Testis (tissue), 3 donors: ENCODE measurements around the gene HSPH1. TPM values are rescaled to one million over a fixed set of nuclear protein-coding genes. Genes with fewer than 3 reads are reported as not detected.

Experiments used
- DNase-seq: peaks from one replicate; pipeline ENCODE4 v3.0.0-alpha.2; 2019
- H3K27ac ChIP-seq, 2 donors: fragments of 200-600 bp; sonication (generic); one replicate each; pipeline ENCODE4 v1.5.1; 2019
- H3K27me3 ChIP-seq: fragments of 200-600 bp; sonication (generic); one replicate; pipeline ENCODE4 v1.5.1; 2019
- H3K36me3 ChIP-seq: fragments of 200-600 bp; sonication (generic); one replicate; pipeline ENCODE4 v1.5.1; 2017; ENCODE audit warnings: low read depth; ENCODE audit errors: missing control alignments
- H3K4me1 ChIP-seq: fragments of 200-600 bp; sonication (generic); one replicate; pipeline ENCODE4 v1.5.1; 2019
- H3K4me3 ChIP-seq, 2 donors: fragments of 200-600 bp; sonication (generic); one replicate each; pipeline ENCODE4 v1.5.1; 2017 to 2019
- H3K9me3 ChIP-seq: fragments of 200-600 bp; sonication (generic); one replicate; pipeline ENCODE4 v1.5.1; 2017
- CTCF ChIP-seq, 3 experiments: fragments of 450-650 bp in 2 of 3; fragments of 200-600 bp in 1 of 3; sonication (generic) in 1 of 3; IDR thresholded peaks; one replicate each; pipeline ENCODE4 v1.5.1; 2016 to 2019; ENCODE audit warnings: antibody characterized with exemption in 3 of 3, mild to moderate bottlenecking in 2 of 3, moderate library complexity in 1 of 3
- POLR2A ChIP-seq: fragments of 450-650 bp; IDR thresholded peaks from one replicate; pipeline ENCODE4 v1.6.1; 2017; ENCODE audit warnings: antibody characterized with exemption, mild to moderate bottlenecking, moderate library complexity
- WGBS, 2 donors: methylation state at CpG; one replicate each; pipeline ENCODE4 v1.1.5; 2018; 5-methylcytosine and 5-hydroxymethylcytosine counted together
- intact Hi-C: fragments of 100-400 bp; cut with DNase I; formaldehyde crosslinking; loops from one replicate; pipeline ENCODE4 v1.15.1; 2023; ENCODE audit warnings: low total_unique reads
- polyA plus RNA-seq: library from polyadenylated mRNA; stranded (reverse); fragments of 350-450 nt; fragmentation: Illumina TruSeq; extraction: RNeasy Lipid Tissue Mini Kit (QIAGEN cat#74804); gene quantifications from one replicate; pipeline ENCODE4 v1.2.3, GENCODE V29; 2014; ENCODE audit warnings: low read depth, low replicate concordance; ENCODE audit not compliant: insufficient read depth
- total RNA-seq, 2 donors: library from RNA; depleted of rRNA; stranded (reverse); fragments of >200 nt; gene quantifications; one replicate each; pipeline ENCODE4 v1.2.3, GENCODE V29; 2016

The HSPH1 gene
- total and polyA plus RNA-seq, 3 donors from 2014 or later: 103 to 116 (median 105) TPM

GRCh38 chr13:31192306-31192705 is 30.6 kb upstream of the HSPH1 start:
- Histone ChIP-seq H3K36me3 (no peaks in the 10 kb centered on the region), H3K27me3 (no peaks in the 10 kb centered on the region), H3K4me3 (no peak overlapping the region), H3K27ac (no peak overlapping the region), H3K9me3 (no peaks in the 10 kb centered on the region), H3K4me1 (no peaks in the 10 kb centered on the region)
- WGBS, 2 donors: 90 to 97% methylated on average over 6 of the region's 6 CpGs
- intact Hi-C loops: no loop called here
- no peak for DNase-seq
- TF ChIP-seq POLR2A: no peak
- TF ChIP-seq CTCF (IDR thresholded peaks at IDR 0.05): no peak

- no peaks in the 10 kb centered on the region for H3K27me3 ChIP-seq
- no peak for TF ChIP-seq CTCF (IDR thresholded peaks at IDR 0.05)
- TF ChIP-seq POLR2A: no peak
- 81 to 84% methylated on average over 4 of the region's 4 CpGs for WGBS, 2 donors
- intact Hi-C loops: no loop called here
- H3K27ac ChIP-seq: no peak overlapping the region
- no peaks in the 10 kb centered on the region for H3K4me1 ChIP-seq
- no peak overlapping the region for H3K4me3 ChIP-seq
- no peaks in the 10 kb centered on the region for H3K36me3 ChIP-seq
- no peak for DNase-seq
- H3K9me3 ChIP-seq: no peaks in the 10 kb centered on the region
Measured at GRCh38 chr13:31191748-31192147, 30.0 kb upstream of the HSPH1 start.

GRCh38 chr13:31184981-31185645 is 23.4 kb upstream of the HSPH1 start:
- H3K27ac ChIP-seq: no peak overlapping the region
- intact Hi-C loops: no loop called here
- H3K27me3 ChIP-seq: no peaks in the 10 kb centered on the region
- DNase-seq: no peak
- TF ChIP-seq POLR2A: no peak
- no peak for TF ChIP-seq CTCF (IDR thresholded peaks at IDR 0.05)
- no peak overlapping the region for H3K4me3 ChIP-seq
- H3K36me3 ChIP-seq: no peaks in the 10 kb centered on the region
- H3K4me1 ChIP-seq: no peaks in the 10 kb centered on the region
- no peaks in the 10 kb centered on the region for H3K9me3 ChIP-seq
- 77 to 81% methylated on average over 7 of the region's 7 CpGs for WGBS, 2 donors

GRCh38 chr13:31184451-31184850 is 22.7 kb upstream of the HSPH1 start:
- Histone ChIP-seq H3K4me1 (no peaks in the 10 kb centered on the region), H3K36me3 (no peaks in the 10 kb centered on the region), H3K4me3 (no peak overlapping the region), H3K27me3 (no peaks in the 10 kb centered on the region), H3K27ac (no peak overlapping the region), H3K9me3 (no peaks in the 10 kb centered on the region)
- WGBS, 2 donors: 93% methylated on average over 6 of the region's 6 CpGs
- intact Hi-C loops: no loop called here
- no peak for TF ChIP-seq CTCF (IDR thresholded peaks at IDR 0.05)
- TF ChIP-seq POLR2A: no peak
- no peak for DNase-seq

GRCh38 chr13:31182987-31183386 is 21.3 kb upstream of the HSPH1 start:
- H3K27ac ChIP-seq: no peak overlapping the region
- 78% methylated on average over 26 of the region's 26 CpGs; no CpG with 5 or more reads in 1 of the 2 donors for WGBS, 2 donors
- no peak for DNase-seq
- no peaks in the 10 kb centered on the region for H3K27me3 ChIP-seq
- intact Hi-C loops: no loop called here
- no peaks in the 10 kb centered on the region for H3K36me3 ChIP-seq
- no peaks in the 10 kb centered on the region for H3K9me3 ChIP-seq
- TF ChIP-seq CTCF (IDR thresholded peaks at IDR 0.05) (no peak), POLR2A (no peak)
- H3K4me1 ChIP-seq: peaks cover 4% of the 10 kb centered on the region
- no peak overlapping the region for H3K4me3 ChIP-seq
